A673 (cell line): ENCODE results near the gene ARF3.
A peak's percentile ranks its signal among the peaks of the same experiment; 100 is the strongest.

Source experiments
- EZH2 ChIP-seq: fragments of 200-600 bp; sonication (generic); IDR thresholded peaks from 2 replicates; pipeline ENCODE4 v1.6.1; 2017; ENCODE audit warnings: borderline replicate concordance, low read depth, mild to moderate bottlenecking, mixed read lengths, antibody characterized with exemption, low read length; ENCODE audit not compliant: poor library complexity, severe bottlenecking
- TF ChIP-seq, protein P1 (sequence below): fragments of 300-800, 200-600 bp; sonication (generic); conservative IDR thresholded peaks from 2 replicates; pipeline ENCODE4 v1.5.1; 2017; ENCODE audit warnings: low read depth, mild to moderate bottlenecking, antibody characterized with exemption, low read length, moderate library complexity, mixed read lengths

DNA sequence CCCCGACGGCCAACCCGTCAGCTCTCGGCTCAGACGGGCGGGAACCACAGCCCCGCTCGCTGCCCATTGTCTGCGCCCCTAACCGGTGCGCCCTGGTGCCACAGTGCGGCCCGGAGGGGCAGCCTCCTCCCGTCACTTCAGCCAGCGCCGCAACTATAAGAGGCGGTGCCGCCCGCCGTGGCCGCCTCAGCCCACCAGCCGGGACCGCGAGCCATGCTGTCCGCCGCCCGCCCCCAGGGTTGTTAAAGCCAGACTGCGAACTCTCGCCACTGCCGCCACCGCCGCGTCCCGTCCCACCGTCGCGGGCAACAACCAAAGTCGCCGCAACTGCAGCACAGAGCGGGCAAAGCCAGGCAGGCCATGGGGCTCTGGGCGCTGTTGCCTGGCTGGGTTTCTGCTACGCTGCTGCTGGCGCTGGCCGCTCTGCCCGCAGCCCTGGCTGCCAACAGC lies 21.0 kb upstream of the ARF3 start, which contains the start of gene WNT1:
- TF ChIP-seq, protein P1, sequence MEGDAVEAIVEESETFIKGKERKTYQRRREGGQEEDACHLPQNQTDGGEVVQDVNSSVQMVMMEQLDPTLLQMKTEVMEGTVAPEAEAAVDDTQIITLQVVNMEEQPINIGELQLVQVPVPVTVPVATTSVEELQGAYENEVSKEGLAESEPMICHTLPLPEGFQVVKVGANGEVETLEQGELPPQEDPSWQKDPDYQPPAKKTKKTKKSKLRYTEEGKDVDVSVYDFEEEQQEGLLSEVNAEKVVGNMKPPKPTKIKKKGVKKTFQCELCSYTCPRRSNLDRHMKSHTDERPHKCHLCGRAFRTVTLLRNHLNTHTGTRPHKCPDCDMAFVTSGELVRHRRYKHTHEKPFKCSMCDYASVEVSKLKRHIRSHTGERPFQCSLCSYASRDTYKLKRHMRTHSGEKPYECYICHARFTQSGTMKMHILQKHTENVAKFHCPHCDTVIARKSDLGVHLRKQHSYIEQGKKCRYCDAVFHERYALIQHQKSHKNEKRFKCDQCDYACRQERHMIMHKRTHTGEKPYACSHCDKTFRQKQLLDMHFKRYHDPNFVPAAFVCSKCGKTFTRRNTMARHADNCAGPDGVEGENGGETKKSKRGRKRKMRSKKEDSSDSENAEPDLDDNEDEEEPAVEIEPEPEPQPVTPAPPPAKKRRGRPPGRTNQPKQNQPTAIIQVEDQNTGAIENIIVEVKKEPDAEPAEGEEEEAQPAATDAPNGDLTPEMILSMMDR = 0 out of 2 replicates have a peak, but pooled peaks have one; percentile 22
- TF ChIP-seq EZH2 = no peak
